HFFc6 (cell line): Measurements from ENCODE around the gene DNAJC18. TPM values are rescaled to one million over a fixed set of nuclear protein-coding genes. Genes with fewer than 3 reads are reported as not detected.

ENCODE experiments used
- DNase-seq: peaks from one replicate; pipeline ENCODE4 v3.0.0-alpha.2; 2018
- H3K27ac Mint-ChIP-seq: 2 replicates; pipeline ENCODE4 v1.8.0; 2020; ENCODE audit warnings: mild to moderate bottlenecking, mixed read lengths
- H3K27me3 Mint-ChIP-seq: 2 replicates; pipeline ENCODE4 v1.8.0; 2021; ENCODE audit warnings: mild to moderate bottlenecking, moderate library complexity, mixed read lengths; ENCODE audit not compliant: insufficient read depth
- H3K36me3 Mint-ChIP-seq: 2 replicates; pipeline ENCODE4 v1.8.0; 2021; ENCODE audit warnings: low read depth, mixed read lengths
- H3K4me1 Mint-ChIP-seq: 2 replicates; pipeline ENCODE4 v1.8.0; 2020; ENCODE audit warnings: low read depth, mixed read lengths
- H3K4me3 Mint-ChIP-seq: 2 replicates; pipeline ENCODE4 v1.8.0; 2020; ENCODE audit warnings: mild to moderate bottlenecking, moderate library complexity, mixed read lengths
- H3K9me3 Mint-ChIP-seq: 2 replicates; pipeline ENCODE4 v1.8.0; 2020; ENCODE audit warnings: mild to moderate bottlenecking, mixed read lengths
- CTCF ChIP-seq: fragments of 200-600 bp; sonication (generic); IDR thresholded peaks from 2 replicates; pipeline ENCODE4 v1.5.0; 2021; ENCODE audit warnings: antibody characterized with exemption, mild to moderate bottlenecking
- total RNA-seq, 6 experiments: library from RNA; stranded (reverse); fragmentation: NEBNext Ultra II Directional; extraction: Animal tissue kit (Norgen Biotek cat#: 25700); gene quantifications; 2 replicates in 1 of 6; 3 replicates in 5 of 6; pipeline ENCODE4 v1.2.3, GENCODE V29; 2021

The DNAJC18 gene
- total RNA-seq, 6 experiments from 2014 or later: 14.3 to 19.9 (median 18.2) TPM

GRCh38 chr5:139381837-139382761 lies 57.2 kb downstream of the DNAJC18 start:
- H3K27me3 Mint-ChIP-seq: no peaks in the 10 kb centered on the region; the same call in none of the 2 replicates
- H3K4me3 Mint-ChIP-seq: no peak overlapping the region
- DNase-seq: no peak

GRCh38 chr5:139379626-139380449 lies 59.5 kb downstream of the DNAJC18 start:
- no peak overlapping the region for H3K27ac Mint-ChIP-seq
- no peaks in the 10 kb centered on the region for H3K9me3 Mint-ChIP-seq
- no peak overlapping the region for H3K4me3 Mint-ChIP-seq
- H3K27me3 Mint-ChIP-seq: no peaks in the 10 kb centered on the region; the same call in none of the 2 replicates
- DNase-seq: no peak
- H3K36me3 Mint-ChIP-seq: peaks cover 13% of the 10 kb centered on the region
- TF ChIP-seq CTCF: no peak
- H3K4me1 Mint-ChIP-seq: peaks cover 7% of the 10 kb centered on the region

More at GRCh38 chr5:139381837-139382761, 57.2 kb downstream of the DNAJC18 start:
- H3K4me1 Mint-ChIP-seq: peaks cover 22% of the 10 kb centered on the region
- no peaks in the 10 kb centered on the region for H3K9me3 Mint-ChIP-seq
- TF ChIP-seq CTCF: no peak
- H3K36me3 Mint-ChIP-seq: 0 out of 2 replicates have a peak, but pooled peaks cover 7% of the 10 kb centered on the region
- no peak overlapping the region for H3K27ac Mint-ChIP-seq

GRCh38 chr5:139378941-139379361 lies 60.4 kb downstream of the DNAJC18 start:
- Mint-ChIP-seq H3K27me3 (no peaks in the 10 kb centered on the region; the same call in none of the 2 replicates), H3K27ac (no peak overlapping the region), H3K4me3 (no peak overlapping the region), H3K4me1 (peaks cover 1% of the 10 kb centered on the region), H3K9me3 (no peaks in the 10 kb centered on the region), H3K36me3 (peaks cover 16% of the 10 kb centered on the region)
- no peak for TF ChIP-seq CTCF
- DNase-seq: no peak

GRCh38 chr5:139378101-139378825 lies 61.1 kb downstream of the DNAJC18 start:
- no peak for TF ChIP-seq CTCF
- no peak for DNase-seq
- Mint-ChIP-seq H3K27me3 (no peaks in the 10 kb centered on the region; the same call in none of the 2 replicates), H3K4me1 (peaks cover 8% of the 10 kb centered on the region), H3K27ac (no peak overlapping the region), H3K4me3 (no peak overlapping the region), H3K9me3 (no peaks in the 10 kb centered on the region), H3K36me3 (peaks cover 23% of the 10 kb centered on the region)

GRCh38 chr5:139377226-139377625 lies 62.1 kb downstream of the DNAJC18 start:
- H3K4me1 Mint-ChIP-seq: peaks cover 9% of the 10 kb centered on the region
- peaks cover 25% of the 10 kb centered on the region for H3K36me3 Mint-ChIP-seq
- no peaks in the 10 kb centered on the region for H3K9me3 Mint-ChIP-seq
- no peaks in the 10 kb centered on the region; the same call in none of the 2 replicates for H3K27me3 Mint-ChIP-seq
- no peak overlapping the region for H3K27ac Mint-ChIP-seq
- TF ChIP-seq CTCF: no peak
- no peak overlapping the region for H3K4me3 Mint-ChIP-seq
- no peak for DNase-seq
